Measurements from ENCODE around the gene NCKAP5.
"Not testable (repeated sequence)": the region's sequence is repeated elsewhere in the genome, so short reads cannot be mapped to it uniquely, and the experiment has no call there.

The NCKAP5 gene

GRCh38 chr2:133519677-133520076 is 48.6 kb downstream of the NCKAP5 start:
- not testable (repeated sequence) for DNase-seq

GRCh38 chr2:133518700-133519344 is 49.4 kb downstream of the NCKAP5 start:
- no peak for DNase-seq

DNA sequence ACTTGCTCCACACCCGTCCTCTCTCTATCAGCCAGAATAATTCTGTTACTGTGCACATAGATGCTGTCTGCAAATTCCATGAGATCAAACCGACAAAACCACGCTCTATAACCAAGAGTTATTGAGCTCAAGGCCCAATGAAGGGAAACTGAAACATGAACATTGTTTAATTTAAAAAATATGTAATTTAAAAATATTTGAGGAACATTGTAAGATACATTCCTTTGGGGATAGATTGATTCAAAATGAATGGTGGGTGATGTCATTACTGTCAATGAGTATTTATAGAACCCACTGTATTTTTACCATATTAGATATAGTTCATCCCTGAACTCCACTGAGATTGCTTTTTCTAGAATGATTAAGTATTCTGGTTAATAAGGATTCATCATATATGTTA is 50.4 kb downstream of the NCKAP5 start:
- no peak for DNase-seq

- no peak for DNase-seq
Observed at GRCh38 chr2:133516405-133517026, 51.7 kb downstream of the NCKAP5 start.

DNA sequence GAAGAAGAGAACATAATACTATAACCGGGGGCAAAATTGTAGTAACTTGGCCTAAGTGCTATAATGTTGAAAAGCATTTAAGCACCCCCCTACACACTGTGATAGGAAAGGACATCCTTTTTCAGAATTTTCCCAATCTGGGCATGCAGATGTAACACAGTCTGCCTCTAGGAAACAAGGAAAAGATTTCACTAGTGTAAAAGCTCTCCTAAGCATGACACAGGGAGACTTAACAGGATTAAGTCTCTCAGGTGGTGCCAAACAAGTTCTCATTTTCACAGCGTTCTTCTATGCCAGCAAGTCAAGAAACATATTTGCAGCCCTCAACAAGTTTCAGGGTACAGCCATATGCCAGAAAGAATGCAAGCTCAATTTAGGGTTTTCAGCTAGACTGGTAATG is 53.0 kb downstream of the NCKAP5 start:
- DNase-seq = no peak

- no peak for DNase-seq
Observed at GRCh38 chr2:133513893-133514292, 54.4 kb downstream of the NCKAP5 start.

- no peak for DNase-seq
Observed at GRCh38 chr2:133512121-133512520, 56.1 kb downstream of the NCKAP5 start.

DNA sequence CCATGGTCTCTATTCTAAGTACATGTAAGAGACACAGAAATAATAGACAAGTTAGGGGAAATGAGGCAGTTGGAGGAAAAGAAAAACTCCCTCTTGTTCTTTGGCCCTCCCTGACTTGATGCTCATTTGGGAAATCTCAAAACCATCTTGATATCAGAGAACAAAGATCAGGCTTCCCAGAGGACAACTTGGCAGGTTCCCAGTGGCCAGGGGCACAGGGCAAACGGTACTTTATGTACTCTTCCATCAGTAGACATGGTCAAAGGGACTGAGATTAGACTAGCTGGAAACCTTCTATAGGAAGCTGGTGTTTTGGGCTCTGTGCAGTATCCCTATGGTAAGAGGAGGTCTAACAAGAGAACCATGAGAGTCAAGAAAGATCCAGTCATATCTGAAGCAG is 56.6 kb downstream of the NCKAP5 start:
- DNase-seq = no peak

DNA sequence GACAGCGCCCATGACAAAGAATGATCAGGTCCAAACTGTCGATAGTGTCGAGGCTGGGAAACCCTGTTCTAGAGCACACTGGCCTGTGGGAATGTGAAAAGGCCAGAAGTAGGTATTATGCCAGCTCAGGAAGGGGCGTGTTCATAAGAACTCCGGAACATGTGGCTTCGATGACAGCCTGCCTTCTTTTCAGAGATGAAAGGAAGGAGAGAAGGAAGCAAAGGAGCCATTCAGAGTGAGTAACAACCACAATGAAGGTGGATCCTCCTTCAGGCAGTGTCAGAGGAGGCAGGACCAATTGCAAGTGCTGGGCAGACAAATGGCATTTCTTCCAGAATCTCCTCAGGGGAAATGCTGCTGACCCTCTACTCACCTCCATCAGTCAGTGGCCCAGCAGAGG is 58.5 kb downstream of the NCKAP5 start:
- no peak for DNase-seq

DNA sequence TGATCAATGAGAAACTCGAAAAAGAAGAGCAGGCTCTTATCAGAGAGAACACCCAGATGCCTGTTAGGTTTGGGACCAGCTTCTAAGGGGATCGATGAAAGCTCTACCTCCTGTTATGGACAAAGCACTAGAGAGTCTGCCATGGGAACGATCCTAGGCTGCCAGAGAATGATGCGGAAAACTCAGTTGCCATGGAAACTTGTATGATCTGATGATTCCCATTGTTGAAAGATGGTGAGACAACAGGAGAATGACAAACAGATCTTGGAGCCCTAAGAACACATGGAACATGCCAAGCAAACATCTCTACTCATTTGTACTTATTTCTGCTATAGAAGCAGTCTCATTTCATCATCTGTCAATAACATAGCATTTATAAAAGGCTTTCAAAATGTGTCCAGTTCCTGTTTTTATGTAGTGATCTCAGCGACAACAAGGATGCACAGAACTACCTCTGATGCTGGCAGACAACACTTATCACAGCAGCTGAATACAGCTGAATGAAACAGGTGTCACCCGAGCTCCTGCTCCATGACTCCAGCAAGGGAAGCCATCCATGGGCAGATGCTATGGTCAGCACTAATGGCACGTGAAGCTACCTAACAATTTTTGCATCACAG is 59.6 kb downstream of the NCKAP5 start:
- DNase-seq = no peak

DNA sequence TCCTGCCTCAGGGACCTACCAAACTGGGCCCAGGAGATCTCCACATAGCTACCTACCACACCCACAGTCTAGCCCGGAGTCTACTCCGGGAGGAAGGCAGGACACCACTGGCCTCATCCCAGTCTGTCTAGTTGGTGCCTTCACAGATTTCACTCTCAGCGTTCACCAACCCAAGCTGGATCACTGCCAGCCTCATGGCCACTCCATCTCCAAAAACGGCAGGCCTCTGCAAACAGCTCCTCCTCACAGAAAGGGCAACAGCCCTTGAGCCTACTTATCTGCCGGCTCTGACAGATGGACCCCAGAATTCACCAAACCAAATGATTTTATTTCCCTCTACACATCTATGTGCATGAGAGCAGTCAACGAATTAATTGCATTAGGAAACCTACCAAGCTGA is 61.3 kb downstream of the NCKAP5 start:
- DNase-seq = no peak

- no peak for DNase-seq
Observed at GRCh38 chr2:133504566-133505505, 63.4 kb downstream of the NCKAP5 start.

DNA sequence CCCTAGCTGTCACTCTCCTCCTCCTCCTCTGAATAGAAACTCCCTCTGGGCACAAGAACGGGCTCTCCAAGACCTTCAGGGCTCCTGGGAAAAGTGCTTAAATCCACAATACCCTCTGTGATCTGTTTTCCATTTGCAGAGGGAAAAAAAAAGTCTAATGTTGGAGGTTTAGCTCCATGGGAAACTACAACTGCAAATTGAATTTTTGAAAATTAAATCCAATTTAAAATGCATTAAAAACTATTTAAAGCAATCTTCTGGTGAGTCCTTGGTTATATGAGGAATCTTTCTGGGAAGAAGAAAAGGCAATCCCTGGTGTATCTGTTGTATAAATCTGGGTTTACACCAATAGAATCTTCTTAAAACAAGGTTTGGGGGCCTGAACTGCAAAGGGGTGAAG is 64.3 kb downstream of the NCKAP5 start:
- DNase-seq = no peak

DNA sequence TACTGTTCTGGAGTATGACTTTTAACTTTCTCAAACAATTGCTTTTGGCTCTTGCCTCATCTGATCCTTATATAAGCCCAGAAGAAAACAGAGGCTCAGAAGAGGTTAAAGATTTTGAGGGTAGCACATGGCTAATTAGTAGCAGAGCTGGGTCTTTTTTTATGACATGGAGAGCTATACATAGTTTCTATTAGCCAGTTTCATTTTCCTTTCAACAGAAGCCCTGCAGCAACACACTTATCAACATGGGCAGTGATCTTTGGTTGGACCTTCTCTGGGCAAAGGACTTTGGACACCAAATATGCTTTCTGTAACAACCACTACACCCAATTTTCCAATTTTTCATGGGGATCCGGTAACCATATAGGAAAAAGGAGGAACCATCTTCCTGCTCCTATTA is 64.9 kb downstream of the NCKAP5 start:
- no peak for DNase-seq

DNA sequence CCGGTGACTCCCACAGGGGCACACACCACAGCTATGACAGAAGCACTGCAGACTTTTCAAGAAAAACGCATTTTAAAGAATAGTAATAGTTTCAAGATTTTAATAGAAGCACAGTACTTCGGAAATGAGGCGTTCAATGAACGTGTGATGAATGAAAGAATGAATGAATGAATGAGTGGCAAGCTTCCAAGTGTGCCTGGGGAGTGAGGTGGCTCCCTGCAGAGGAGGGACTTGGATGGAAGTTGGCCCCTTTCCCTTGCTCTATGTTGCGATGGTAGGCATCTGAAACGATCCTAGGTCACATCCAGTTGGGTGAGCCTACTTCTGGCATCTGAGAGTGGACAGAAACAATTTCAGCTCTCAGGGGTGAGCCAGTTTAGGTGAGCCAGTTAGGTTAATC is 65.6 kb downstream of the NCKAP5 start:
- DNase-seq = no peak

DNA sequence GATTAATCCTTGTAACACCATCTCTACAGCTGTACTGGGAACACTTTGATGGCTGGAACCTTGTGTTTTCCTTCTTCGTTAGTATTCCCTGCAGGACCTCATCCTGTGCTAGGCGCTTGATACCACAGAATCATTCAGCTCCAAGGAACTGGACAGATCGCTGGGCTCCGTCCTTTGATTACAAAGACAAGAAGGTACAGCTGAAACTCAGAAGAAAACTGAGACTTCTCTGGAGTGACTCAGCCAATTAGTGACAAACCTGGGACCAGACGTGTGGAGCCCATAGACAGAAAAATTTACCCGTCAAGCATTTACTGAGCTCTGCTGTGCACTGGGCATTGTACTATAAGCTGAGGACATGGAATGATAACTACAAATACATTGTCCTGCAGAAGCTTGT is 67.3 kb downstream of the NCKAP5 start:
- DNase-seq = no peak

DNA sequence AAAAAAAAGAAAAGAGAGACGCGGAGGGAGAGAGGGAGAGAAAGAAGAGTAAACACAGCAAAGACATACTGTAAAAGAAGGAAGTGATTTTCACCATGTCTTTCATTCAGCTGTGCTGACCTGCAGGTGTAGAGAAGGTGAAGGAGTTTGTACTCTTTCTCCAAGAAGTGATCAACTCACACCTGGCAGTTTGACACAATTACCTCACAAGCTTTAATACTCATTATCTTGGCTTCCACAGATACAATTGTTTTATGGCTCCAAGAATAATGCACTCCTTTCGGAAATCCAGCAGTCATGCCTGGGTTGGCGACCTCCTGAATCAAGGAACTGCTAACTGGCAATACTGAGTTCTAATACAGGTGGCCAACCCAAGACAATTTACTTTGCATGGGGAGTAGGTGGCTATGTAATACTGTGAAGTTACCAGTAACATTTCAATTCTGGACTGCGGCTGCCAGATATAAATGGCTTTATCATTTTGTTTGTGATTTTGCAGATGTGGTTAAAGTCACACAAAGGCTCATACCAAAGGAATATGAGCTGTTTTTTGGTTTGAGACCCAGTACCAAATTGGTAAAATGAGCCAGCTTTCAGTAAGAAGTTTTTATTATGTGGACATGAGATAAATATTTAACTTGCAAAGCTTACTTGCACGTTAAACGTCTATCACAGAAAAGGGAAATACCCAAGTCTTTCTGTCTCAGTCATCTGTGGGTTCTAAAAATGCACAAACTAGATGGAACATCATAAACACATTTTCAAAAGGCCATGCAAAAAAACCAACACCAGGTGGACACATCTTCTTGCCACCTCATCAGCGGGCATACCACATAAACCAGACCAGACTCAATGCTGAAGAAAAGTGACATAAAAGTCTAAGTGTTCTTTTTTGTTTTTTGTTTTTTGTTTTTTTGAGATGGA is 69.3 kb downstream of the NCKAP5 start:
- DNase-seq = no peak

GRCh38 chr2:133497951-133498565 is 70.2 kb downstream of the NCKAP5 start:
- DNase-seq = no peak

DNA sequence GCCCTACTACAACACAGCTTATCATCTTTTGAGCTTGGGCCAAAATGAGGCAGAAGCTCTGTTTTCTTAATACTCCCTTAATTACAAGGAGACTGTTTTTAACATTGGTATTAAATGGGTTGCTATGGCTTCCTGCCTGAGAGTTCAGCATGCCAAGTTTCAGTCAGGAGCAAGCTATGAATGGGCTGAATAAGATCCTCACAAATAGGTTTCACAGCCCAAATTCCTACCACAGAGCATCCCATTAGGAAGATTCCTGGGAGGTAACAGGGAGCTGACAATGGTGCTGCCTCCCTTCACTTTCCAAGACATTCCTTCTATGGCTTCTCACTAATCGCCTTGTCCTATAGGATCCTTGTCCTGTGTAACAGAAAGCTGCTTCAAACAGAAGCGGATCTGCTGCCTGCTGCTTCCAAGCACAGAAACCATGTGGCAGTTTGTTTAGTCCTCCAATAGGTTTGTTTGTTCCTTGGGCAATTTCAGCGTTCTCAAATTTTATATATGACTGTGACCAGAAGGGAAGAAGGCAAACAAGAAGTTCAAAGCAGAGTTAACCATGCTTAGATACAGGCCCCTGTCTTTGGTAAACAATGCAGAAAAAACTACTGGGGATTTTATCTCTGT is 70.9 kb downstream of the NCKAP5 start:
- DNase-seq = no peak

- no peak for DNase-seq
Observed at GRCh38 chr2:133496501-133497269, 71.6 kb downstream of the NCKAP5 start.

DNA sequence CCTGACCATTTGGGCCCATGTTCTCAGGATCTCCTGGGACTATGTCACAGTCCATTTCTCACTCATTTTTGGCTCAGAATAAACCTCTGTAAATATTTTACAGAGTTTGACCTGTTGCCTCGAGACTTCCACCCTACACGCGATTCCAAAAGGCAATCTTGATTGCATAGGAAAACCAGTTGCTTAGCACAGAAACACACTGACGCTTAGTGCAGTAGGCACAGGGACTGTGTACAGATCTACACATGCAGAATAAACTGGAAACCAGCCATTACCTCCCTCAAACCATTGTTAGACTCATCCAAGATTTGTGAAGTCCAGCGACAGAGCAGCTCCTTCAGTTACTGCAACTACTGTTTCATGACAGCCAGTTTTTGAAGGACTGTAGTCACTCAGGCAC is 73.0 kb downstream of the NCKAP5 start:
- DNase-seq = no peak

Data from hematopoietic multipotent progenitor cell treated with erythropoietin and hydrocortisone succinate and interleukin-3 and kit ligand, for 8 days (in vitro differentiated cells).